ENCODE data around the gene IFNL3. TPM values are rescaled to one million over a fixed set of nuclear protein-coding genes. Genes with fewer than 3 reads are reported as not detected.
A peak's percentile ranks its signal among the peaks of the same experiment; 100 is the strongest.

IFNL3 gene
- total and polyA plus RNA-seq, 9 of the 15 experiments (the other 6 are each of a cell fraction or from before 2014, with no cell fraction given): not detected

- no peaks in the 10 kb centered on the region; the same call in 1 of the 2 replicates for H4K20me1 ChIP-seq (replicated peaks; ENCODE audit: control insufficient read depth, insufficient read depth, low read length)
- no peak overlapping the region for H2AFZ ChIP-seq (ENCODE audit: low read depth, low read length)
- in situ Hi-C loops (cut with MboI) (no loop called here), intact Hi-C loops (cut with micrococcal nuclease) (loop anchor here (5.0 kb wide), 1 partner anchor 87 kb away; no protein-coding TSS in a partner anchor)
- H3K79me2 ChIP-seq (ENCODE audit: control insufficient read depth, insufficient read depth, low read length): no peaks in the 10 kb centered on the region
- peaks cover 12 to 14% of the 10 kb centered on the region in 2 experiments for H3K4me1 ChIP-seq (replicated peaks in 1 of 2; ENCODE audit: control insufficient read depth in 2 of 2, insufficient read depth in 2 of 2, low read length in 2 of 2)
- ChIA-PET POLR2A (no interaction called here), CTCF (ENCODE audit: low intra/inter-chr PET ratio) (no interaction called here)
- no peak overlapping the region for H3K4me3 ChIP-seq
- WGBS (ENCODE audit: insufficient coverage, low coverage, missing lambda C conversion rate): 29% methylated on average over 6 of the region's 7 CpGs
- BruUV-seq (replicated peaks): no TSS peak
- no peaks in the 10 kb centered on the region for H3K27me3 ChIP-seq (ENCODE audit: control insufficient read depth in 2 of 2, insufficient read depth in 2 of 2, low read length in 2 of 2)
- no peak overlapping the region for H3K4me2 ChIP-seq (ENCODE audit: insufficient read depth, low read length)
- DNase-seq (ENCODE audit: extremely low read depth in 1 of 4, low spot score in 3 of 4) (no peak), ATAC-seq (no peak), FAIRE-seq (no peak)
- no peak for TF ChIP-seq SUPT5H (IDR thresholded peaks at IDR 0.05)
- no peak overlapping the region for H3K9ac ChIP-seq (ENCODE audit: insufficient read depth in 1 of 2, low read depth in 2 of 2, low read length in 2 of 2)
- no peaks in the 10 kb centered on the region for H3K9me1 ChIP-seq (ENCODE audit: control insufficient read depth, insufficient read depth, low read length)
- no peaks in the 10 kb centered on the region for H3K9me3 ChIP-seq (replicated peaks; ENCODE audit: control insufficient read depth, insufficient read depth, low read depth, low read length)
- H3K27ac ChIP-seq (ENCODE audit: extremely low read depth, low read depth, low read length): no peak overlapping the region
- no peaks in the 10 kb centered on the region for H3K36me3 ChIP-seq (ENCODE audit: control insufficient read depth, insufficient read depth, low read length)
These were observed 35.6 kb downstream of the IFNL3 start for GRCh38 chr19:39209196-39209595.

- ChIA-PET POLR2A (interaction anchor here (0.5 to 0.8 kb wide), 3 partner anchors 9 to 121 kb away, joined by 3 read pairs; no protein-coding TSS in a partner anchor), CTCF (ENCODE audit: low intra/inter-chr PET ratio) (no interaction called here)
- no peak for ATAC-seq
- Histone ChIP-seq H3K4me3 (no peak overlapping the region), H3K27me3 (ENCODE audit: control insufficient read depth in 2 of 2, insufficient read depth in 2 of 2, low read length in 2 of 2) (no peaks in the 10 kb centered on the region), H3K79me2 (ENCODE audit: control insufficient read depth, insufficient read depth, low read length) (no peaks in the 10 kb centered on the region), H4K20me1 (replicated peaks; ENCODE audit: control insufficient read depth, insufficient read depth, low read length) (no peaks in the 10 kb centered on the region; the same call in 1 of the 2 replicates), H3K4me1 (replicated peaks in 1 of 2; ENCODE audit: control insufficient read depth in 2 of 2, insufficient read depth in 2 of 2, low read length in 2 of 2) (peaks cover 19 to 21% of the 10 kb centered on the region in 2 experiments), H2AFZ (ENCODE audit: low read depth, low read length) (no peak overlapping the region), H3K9ac (ENCODE audit: insufficient read depth in 1 of 2, low read depth in 2 of 2, low read length in 2 of 2) (peak overlapping the region in 1 of 2 experiments; percentile 61; a peak in 1 of 4 replicates), H3K27ac (ENCODE audit: extremely low read depth, low read depth, low read length) (no peak overlapping the region), H3K4me2 (ENCODE audit: insufficient read depth, low read length) (no peak overlapping the region), H3K36me3 (ENCODE audit: control insufficient read depth, insufficient read depth, low read length) (no peaks in the 10 kb centered on the region), H3K9me1 (ENCODE audit: control insufficient read depth, insufficient read depth, low read length) (no peaks in the 10 kb centered on the region), H3K9me3 (replicated peaks; ENCODE audit: control insufficient read depth, insufficient read depth, low read depth, low read length) (no peaks in the 10 kb centered on the region)
- no peak for FAIRE-seq
- intact Hi-C loops (cut with micrococcal nuclease): loop anchor here (5.0 kb wide), 1 partner anchor 86 kb away; no protein-coding TSS in a partner anchor
- no peak for DNase-seq (ENCODE audit: extremely low read depth in 1 of 4, low spot score in 3 of 4)
- TF ChIP-seq ZNF140 (CRISPR knock-in tag; IDR thresholded peaks at IDR 0.05) (no peak), ZNF253 (CRISPR knock-in tag; conservative IDR thresholded peaks at IDR 0.05) (no peak), ZEB2 (IDR thresholded peaks at IDR 0.05) (no peak), BRF1 (IDR thresholded peaks at IDR 0.05; ENCODE audit: borderline replicate concordance, extremely low read depth, insufficient read length) (no peak), PKNOX1 (IDR thresholded peaks at IDR 0.05) (no peak)
- 39% methylated on average over 9 of the region's 9 CpGs for WGBS (ENCODE audit: insufficient coverage, low coverage, missing lambda C conversion rate)
- in situ Hi-C loops (cut with MboI): no loop called here
- BruUV-seq (replicated peaks): no TSS peak
These were observed 36.5 kb downstream of the IFNL3 start for GRCh38 chr19:39208175-39208795.
